GM13977 (cell line): ENCODE data around the gene CCT3.

Source experiments
- DNase-seq: peaks from one replicate; pipeline ENCODE4 v3.0.0; 2012; ENCODE audit warnings: low spot score
- in situ Hi-C: fragments of 300-500 bp; cut with MboI; formaldehyde crosslinking; loops from one replicate; pipeline ENCODE4 v1.12.0; 2022; ENCODE audit warnings: low sequenced_read_pairs, low pct_unique_long_range_greater_than_20kb, mixed read lengths, inconsistent platforms; ENCODE audit not compliant: unreplicated experiment
- TF ChIP-seq, protein P1 (sequence below): IDR thresholded peaks from 2 replicates; pipeline ENCODE4 v1.5.1; 2012; ENCODE audit warnings: mild to moderate bottlenecking, control low read depth; ENCODE audit not compliant: insufficient read depth; ENCODE audit errors: extremely low read depth, missing control alignments

CCT3 gene

GRCh38 chr1:156291226-156292061 is 46.6 kb downstream of the CCT3 start:
- peak; percentile 68 for DNase-seq
- in situ Hi-C loops = no loop called here
- TF ChIP-seq, protein P1, sequence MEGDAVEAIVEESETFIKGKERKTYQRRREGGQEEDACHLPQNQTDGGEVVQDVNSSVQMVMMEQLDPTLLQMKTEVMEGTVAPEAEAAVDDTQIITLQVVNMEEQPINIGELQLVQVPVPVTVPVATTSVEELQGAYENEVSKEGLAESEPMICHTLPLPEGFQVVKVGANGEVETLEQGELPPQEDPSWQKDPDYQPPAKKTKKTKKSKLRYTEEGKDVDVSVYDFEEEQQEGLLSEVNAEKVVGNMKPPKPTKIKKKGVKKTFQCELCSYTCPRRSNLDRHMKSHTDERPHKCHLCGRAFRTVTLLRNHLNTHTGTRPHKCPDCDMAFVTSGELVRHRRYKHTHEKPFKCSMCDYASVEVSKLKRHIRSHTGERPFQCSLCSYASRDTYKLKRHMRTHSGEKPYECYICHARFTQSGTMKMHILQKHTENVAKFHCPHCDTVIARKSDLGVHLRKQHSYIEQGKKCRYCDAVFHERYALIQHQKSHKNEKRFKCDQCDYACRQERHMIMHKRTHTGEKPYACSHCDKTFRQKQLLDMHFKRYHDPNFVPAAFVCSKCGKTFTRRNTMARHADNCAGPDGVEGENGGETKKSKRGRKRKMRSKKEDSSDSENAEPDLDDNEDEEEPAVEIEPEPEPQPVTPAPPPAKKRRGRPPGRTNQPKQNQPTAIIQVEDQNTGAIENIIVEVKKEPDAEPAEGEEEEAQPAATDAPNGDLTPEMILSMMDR = no peak

DNA sequence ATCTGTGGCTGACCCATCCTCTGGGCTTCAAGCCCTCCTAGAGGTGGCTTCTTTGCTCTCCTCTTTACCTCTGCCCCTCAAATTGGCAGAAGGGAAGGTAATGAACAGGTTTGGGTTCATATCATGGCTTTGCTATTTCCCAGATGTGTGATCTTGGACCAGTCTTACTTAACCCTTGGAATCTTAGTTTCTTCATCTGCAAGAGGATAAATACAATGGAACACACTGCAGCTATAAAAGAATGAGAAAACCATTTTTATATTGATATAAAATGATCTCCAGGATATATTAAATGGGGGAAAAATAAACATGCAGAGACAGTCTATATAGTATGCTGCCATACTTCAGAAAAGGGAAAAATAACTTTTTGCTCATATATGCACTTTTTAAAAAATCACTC is 48.2 kb downstream of the CCT3 start:
- no peak for DNase-seq
- in situ Hi-C loops = no loop called here
- TF ChIP-seq, protein P1 = no peak

DNA sequence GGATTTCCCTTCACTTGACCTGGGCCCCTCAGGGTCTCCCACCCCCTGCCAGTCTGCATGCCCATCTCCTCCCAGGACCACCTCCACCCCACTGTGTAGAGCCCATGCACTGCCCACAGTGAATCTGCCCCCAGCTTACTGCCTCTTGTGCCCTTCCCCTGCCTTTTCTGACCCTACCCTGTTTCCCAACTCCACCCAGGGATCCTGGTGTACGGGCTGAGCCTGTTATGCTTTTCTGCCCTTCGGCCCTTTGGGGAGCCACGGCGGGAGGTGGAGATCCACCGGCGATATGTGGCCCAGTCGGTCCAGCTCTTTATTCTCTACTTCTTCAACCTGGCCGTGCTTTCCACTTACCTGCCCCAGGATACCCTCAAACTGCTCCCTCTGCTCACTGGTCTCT is 52.0 kb downstream of the CCT3 start:
- TF ChIP-seq, protein P1 = no peak

DNA sequence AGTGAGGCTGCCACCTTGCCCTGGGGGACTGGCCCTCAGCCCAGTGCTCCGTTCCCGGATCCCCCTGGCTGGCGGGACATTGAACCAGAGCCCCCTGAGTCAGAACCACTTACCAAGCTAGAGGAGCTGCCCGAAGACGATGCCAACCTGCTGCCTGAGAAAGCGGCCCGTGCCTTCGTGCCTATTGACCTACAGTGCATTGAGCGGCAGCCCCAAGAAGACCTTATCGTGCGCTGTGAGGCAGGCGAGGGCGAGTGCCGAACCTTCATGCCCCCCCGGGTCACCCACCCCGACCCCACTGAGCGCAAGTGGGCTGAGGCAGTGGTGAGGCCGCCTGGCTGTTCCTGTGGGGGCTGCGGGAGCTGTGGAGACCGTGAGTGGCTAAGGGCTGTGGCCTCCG is 52.7 kb downstream of the CCT3 start:
- in situ Hi-C loops = no loop called here
- TF ChIP-seq, protein P1 = no peak
- no peak for DNase-seq

More for the DNA sequence above, 52.0 kb downstream of the CCT3 start:
- in situ Hi-C loops = no loop called here
- no peak for DNase-seq

DNA sequence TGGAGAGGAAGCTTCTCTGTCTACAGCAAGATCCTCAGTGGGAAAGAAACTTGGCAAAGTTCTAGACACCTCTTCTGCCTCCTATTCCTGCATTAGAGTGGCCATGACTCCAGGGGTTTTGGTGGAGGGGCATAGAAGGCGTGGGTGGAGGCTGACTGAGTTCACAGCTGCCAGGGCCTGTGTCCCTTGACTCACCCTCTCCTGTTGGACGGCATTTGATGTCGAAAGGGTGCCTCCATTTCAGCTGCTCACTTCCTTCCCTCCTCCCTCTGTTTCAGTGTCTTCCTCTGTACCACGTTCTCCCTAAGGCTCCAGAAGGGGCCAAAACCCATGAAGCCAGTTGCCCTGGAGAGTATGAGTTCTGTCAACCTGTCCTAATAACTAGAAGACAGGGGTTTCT is 53.3 kb downstream of the CCT3 start:
- in situ Hi-C loops = no loop called here
- TF ChIP-seq, protein P1 = no peak

GRCh38 chr1:156284112-156284511 is 54.0 kb downstream of the CCT3 start, which contains the start of gene TMEM79:
TMEM79 (plus strand) TSS chr1:156284325; CDS start chr1:156285227, 902 bp downstream.
- DNase-seq = no peak
- in situ Hi-C loops = no loop called here
- TF ChIP-seq, protein P1 = no peak

More for the DNA sequence above, 53.3 kb downstream of the CCT3 start:
- no peak for DNase-seq
